Ishikawa (cell line): ENCODE measurements around the gene OR4X1.

ENCODE experiments used
- CEBPB ChIP-seq: IDR thresholded peaks from 2 replicates; pipeline ENCODE4 v1.6.1; 2012
- CREB1 ChIP-seq: IDR thresholded peaks from 2 replicates; pipeline ENCODE4 v1.6.1; 2012; ENCODE audit warnings: low read depth
- EGR1 ChIP-seq: IDR thresholded peaks from 2 replicates; pipeline ENCODE4 v1.6.1; 2012
- EP300 ChIP-seq: IDR thresholded peaks from 2 replicates; pipeline ENCODE4 v1.6.1; 2012; ENCODE audit warnings: borderline replicate concordance
- FOXM1 ChIP-seq: IDR thresholded peaks from 2 replicates; pipeline ENCODE4 v1.6.1; 2012; ENCODE audit warnings: low read depth, borderline replicate concordance
- NFIC ChIP-seq: IDR thresholded peaks from 2 replicates; pipeline ENCODE4 v1.6.1; 2012
- RAD21 ChIP-seq: IDR thresholded peaks from 2 replicates; pipeline ENCODE4 v1.6.1; 2012; ENCODE audit warnings: low read depth
- TAF1 ChIP-seq: IDR thresholded peaks from 2 replicates; pipeline ENCODE4 v1.6.1; 2012; ENCODE audit warnings: low read depth, mild to moderate bottlenecking
- TCF12 ChIP-seq: IDR thresholded peaks from 2 replicates; pipeline ENCODE4 v1.6.1; 2012; ENCODE audit warnings: low read depth
- TEAD4 ChIP-seq: IDR thresholded peaks from 2 replicates; pipeline ENCODE4 v1.6.1; 2012
- YY1 ChIP-seq: IDR thresholded peaks from 2 replicates; pipeline ENCODE4 v1.6.1; 2012; ENCODE audit warnings: low read depth
- ZBTB7A ChIP-seq: IDR thresholded peaks from 2 replicates; pipeline ENCODE4 v1.6.1; 2012; ENCODE audit warnings: low read depth
- TF ChIP-seq, protein P1 (sequence below): IDR thresholded peaks from 2 replicates; pipeline ENCODE4 v1.6.1; 2012
- TF ChIP-seq, protein P2 (sequence below): IDR thresholded peaks from 2 replicates; pipeline ENCODE4 v1.6.1; 2012; ENCODE audit warnings: low read depth, mild to moderate bottlenecking
- TF ChIP-seq, protein P3 (sequence below): IDR thresholded peaks from 2 replicates; pipeline ENCODE4 v1.6.1; 2012

OR4X1 gene

GRCh38 chr11:48244804-48245203 lies 18.9 kb upstream of the OR4X1 start, which contains the start of gene OR4X2:
TSS of gene OR4X2 (plus strand) at chr11:48245104. CDS start at chr11:48245104, 0 bp downstream.
- no peak for TF ChIP-seq CREB1
- TF ChIP-seq TAF1: no peak
- TF ChIP-seq YY1: no peak
- no peak for TF ChIP-seq FOXM1
- TF ChIP-seq EP300: no peak

GRCh38 chr11:48248902-48249301 lies 14.8 kb upstream of the OR4X1 start:
- TF ChIP-seq YY1 (no peak), TEAD4 (no peak), FOXM1 (no peak), ZBTB7A (no peak), TCF12 (no peak), RAD21 (no peak), CREB1 (no peak), TAF1 (no peak), EP300 (no peak), CEBPB (no peak), EGR1 (no peak), NFIC (no peak)
- TF ChIP-seq, protein P1, sequence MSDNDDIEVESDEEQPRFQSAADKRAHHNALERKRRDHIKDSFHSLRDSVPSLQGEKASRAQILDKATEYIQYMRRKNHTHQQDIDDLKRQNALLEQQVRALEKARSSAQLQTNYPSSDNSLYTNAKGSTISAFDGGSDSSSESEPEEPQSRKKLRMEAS: no peak
- TF ChIP-seq, protein P2, sequence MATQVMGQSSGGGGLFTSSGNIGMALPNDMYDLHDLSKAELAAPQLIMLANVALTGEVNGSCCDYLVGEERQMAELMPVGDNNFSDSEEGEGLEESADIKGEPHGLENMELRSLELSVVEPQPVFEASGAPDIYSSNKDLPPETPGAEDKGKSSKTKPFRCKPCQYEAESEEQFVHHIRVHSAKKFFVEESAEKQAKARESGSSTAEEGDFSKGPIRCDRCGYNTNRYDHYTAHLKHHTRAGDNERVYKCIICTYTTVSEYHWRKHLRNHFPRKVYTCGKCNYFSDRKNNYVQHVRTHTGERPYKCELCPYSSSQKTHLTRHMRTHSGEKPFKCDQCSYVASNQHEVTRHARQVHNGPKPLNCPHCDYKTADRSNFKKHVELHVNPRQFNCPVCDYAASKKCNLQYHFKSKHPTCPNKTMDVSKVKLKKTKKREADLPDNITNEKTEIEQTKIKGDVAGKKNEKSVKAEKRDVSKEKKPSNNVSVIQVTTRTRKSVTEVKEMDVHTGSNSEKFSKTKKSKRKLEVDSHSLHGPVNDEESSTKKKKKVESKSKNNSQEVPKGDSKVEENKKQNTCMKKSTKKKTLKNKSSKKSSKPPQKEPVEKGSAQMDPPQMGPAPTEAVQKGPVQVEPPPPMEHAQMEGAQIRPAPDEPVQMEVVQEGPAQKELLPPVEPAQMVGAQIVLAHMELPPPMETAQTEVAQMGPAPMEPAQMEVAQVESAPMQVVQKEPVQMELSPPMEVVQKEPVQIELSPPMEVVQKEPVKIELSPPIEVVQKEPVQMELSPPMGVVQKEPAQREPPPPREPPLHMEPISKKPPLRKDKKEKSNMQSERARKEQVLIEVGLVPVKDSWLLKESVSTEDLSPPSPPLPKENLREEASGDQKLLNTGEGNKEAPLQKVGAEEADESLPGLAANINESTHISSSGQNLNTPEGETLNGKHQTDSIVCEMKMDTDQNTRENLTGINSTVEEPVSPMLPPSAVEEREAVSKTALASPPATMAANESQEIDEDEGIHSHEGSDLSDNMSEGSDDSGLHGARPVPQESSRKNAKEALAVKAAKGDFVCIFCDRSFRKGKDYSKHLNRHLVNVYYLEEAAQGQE: no peak

DNA sequence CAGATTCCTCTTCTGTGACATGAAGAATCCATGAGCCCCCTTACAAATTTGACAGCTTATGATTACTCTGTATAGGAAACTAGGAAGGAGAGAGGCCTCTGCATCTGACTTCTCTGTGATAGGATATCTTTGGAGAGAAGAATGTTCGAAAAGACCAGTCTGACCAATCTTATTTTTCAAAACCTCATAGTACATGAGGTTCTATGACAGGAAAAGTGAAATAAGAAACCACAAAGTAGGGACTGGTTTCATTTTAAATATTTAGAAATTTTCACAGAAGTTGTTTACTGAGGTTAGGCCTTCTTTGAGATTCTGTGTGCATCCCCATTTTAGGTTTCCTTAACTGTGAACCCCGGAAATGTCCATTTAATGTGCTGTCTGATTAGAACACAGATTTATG lies 2.1 kb upstream of the OR4X1 start:
- TF ChIP-seq CREB1 (no peak), TEAD4 (no peak), RAD21 (no peak), ZBTB7A (no peak), EP300 (no peak), TAF1 (no peak), EGR1 (no peak)
- TF ChIP-seq, protein P1: no peak
- TF ChIP-seq, protein P3, sequence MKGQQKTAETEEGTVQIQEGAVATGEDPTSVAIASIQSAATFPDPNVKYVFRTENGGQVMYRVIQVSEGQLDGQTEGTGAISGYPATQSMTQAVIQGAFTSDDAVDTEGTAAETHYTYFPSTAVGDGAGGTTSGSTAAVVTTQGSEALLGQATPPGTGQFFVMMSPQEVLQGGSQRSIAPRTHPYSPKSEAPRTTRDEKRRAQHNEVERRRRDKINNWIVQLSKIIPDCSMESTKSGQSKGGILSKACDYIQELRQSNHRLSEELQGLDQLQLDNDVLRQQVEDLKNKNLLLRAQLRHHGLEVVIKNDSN: no peak
- TF ChIP-seq, protein P2: no peak

GRCh38 chr11:48270621-48271020 lies 7.0 kb downstream of the OR4X1 start:
- TF ChIP-seq EGR1 (no peak), EP300 (no peak), TEAD4 (no peak), FOXM1 (no peak), RAD21 (no peak), TAF1 (no peak), YY1 (no peak), CEBPB (no peak)
- TF ChIP-seq, protein P1: no peak
- TF ChIP-seq, protein P3: no peak

DNA sequence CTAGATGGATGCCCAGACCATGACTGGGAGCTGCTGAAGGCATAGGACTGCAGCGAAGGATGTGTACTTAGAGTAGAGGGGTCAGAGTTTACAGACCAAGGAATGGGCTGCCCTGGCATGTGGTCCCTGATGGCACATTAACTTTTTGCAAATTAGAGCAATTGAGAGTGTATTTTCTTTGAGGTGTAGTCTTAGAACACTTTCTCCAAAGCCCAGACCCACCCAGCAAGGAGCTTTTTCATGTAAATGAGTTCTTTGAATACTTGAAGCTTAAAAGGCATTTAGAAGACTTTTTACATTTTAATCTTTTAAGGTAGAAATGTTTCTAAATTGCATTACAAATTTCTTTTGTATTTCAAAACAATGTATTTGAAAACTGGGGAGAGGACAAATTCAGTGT lies 8.9 kb downstream of the OR4X1 start:
- TF ChIP-seq CEBPB (no peak), EGR1 (no peak), CREB1 (no peak), RAD21 (no peak), EP300 (no peak), ZBTB7A (no peak), NFIC (no peak)
- TF ChIP-seq, protein P1: no peak
- TF ChIP-seq, protein P3: no peak
